A549 treated with ZK216348 at 1 μM for 4 hours (cell line): ENCODE results near the gene ABCG2. TPM values are rescaled to one million over a fixed set of nuclear protein-coding genes. Genes with fewer than 3 reads are reported as not detected.

Source experiments
- total RNA-seq: library from RNA; stranded (reverse); fragments of 200-300 nt; extraction: Qiagen RNA extraction; gene quantifications from 5 replicates; pipeline ENCODE4 v1.2.3, GENCODE V29; 2022; ENCODE audit warnings: low read depth

Gene ABCG2
- 16.9 to 20.5 TPM (median 18.3 TPM) in 5 replicates for total RNA-seq

DNA sequence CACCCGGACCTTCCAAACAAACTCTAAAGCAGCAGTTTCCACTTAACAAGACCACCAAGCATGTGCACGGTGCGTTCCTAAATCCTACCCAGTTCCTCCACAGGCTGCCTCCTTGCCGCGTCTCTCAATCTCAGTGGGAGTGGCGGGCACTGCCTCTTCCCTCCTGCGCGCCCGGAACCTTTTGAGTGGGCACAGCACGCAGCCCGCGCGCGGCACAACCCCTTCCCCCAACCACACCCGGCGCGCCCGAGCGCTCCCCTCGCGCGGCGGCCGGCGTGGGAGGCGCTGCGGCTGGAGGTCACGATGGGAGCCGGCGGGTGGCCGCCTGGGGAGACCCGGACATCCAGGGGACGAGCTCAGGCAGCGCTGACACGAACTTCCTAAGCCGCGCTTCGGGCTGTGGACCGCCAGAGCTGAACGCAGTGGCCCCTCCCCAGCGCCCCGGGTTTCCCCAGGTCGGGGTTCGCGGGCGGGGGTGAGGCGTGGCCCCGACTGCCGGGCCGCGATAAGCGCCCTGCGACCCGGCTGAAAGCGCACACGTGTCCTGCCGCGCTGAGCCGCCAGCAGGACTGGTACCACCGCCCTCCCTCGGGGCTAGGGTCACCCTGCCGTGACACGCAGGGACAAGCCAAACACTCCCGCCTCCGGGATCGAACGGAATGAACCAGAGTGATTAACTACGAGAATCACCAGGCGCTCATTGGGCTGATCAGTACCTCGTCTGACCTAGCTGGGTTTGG is at the start of gene ABCG2:
ABCG2 (minus strand) TSS at position 151 of the 740 bp plus-strand sequence. CDS start 18,644 bp downstream, outside the sequence.

Other genes with a start within 250 kb of the ABCG2 start
- 132 to 218 TPM (median 161 TPM) in 5 replicates for gene SPP1, start 182.9 kb downstream of the ABCG2 start, total RNA-seq
- gene PKD2, start 151.0 kb downstream of the ABCG2 start, total RNA-seq, result 16.6 to 25.1 TPM (median 20.8 TPM) in 5 replicates
- gene PPM1K, start 125.9 kb upstream of the ABCG2 start, total RNA-seq, result 0.58 to 1.1 TPM (median 0.82 TPM) in 5 replicates
- 2.6 to 3.9 TPM (median 3.6 TPM) in 5 replicates for gene HERC6, start 220.2 kb upstream of the ABCG2 start, total RNA-seq